HCT116 (cell line): ENCODE measurements around the gene TTC33.

Experiments
- EGR1 ChIP-seq: IDR thresholded peaks from 2 replicates; pipeline ENCODE4 v1.6.1; 2012; ENCODE audit warnings: low read depth
- EZH2 ChIP-seq: fragments of 200-600 bp; sonication (generic); IDR thresholded peaks from 2 replicates; pipeline ENCODE4 v1.6.1; 2017; ENCODE audit warnings: antibody characterized with exemption, mixed run types
- POLR2A ChIP-seq: IDR thresholded peaks from 2 replicates; pipeline ENCODE4 v1.7.0; 2011; ENCODE audit warnings: borderline replicate concordance; ENCODE audit not compliant: insufficient read depth, insufficient read length; ENCODE audit errors: extremely low read depth
- POLR2AphosphoS5 ChIP-seq: IDR thresholded peaks from 2 replicates; pipeline ENCODE4 v1.6.1; 2011; ENCODE audit warnings: mild to moderate bottlenecking, low read depth, low read length, moderate library complexity
- TF ChIP-seq, protein P1 (sequence below), 3 experiments: fragments of 200-600 bp in 1 of 3; sonication (generic) in 1 of 3; IDR thresholded peaks in 2 of 3; conservative IDR thresholded peaks in 1 of 3; 2 replicates each; pipeline ENCODE4 v1.5.1; 2012 to 2017; ENCODE audit warnings: low read depth in 2 of 3, low read length in 2 of 3, antibody characterized with exemption in 1 of 3, borderline replicate concordance in 1 of 3, control low read depth in 1 of 3, mild to moderate bottlenecking in 1 of 3, mixed read lengths in 1 of 3, mixed run types in 1 of 3, moderate library complexity in 1 of 3; ENCODE audit not compliant: insufficient read depth in 1 of 3

DNA sequence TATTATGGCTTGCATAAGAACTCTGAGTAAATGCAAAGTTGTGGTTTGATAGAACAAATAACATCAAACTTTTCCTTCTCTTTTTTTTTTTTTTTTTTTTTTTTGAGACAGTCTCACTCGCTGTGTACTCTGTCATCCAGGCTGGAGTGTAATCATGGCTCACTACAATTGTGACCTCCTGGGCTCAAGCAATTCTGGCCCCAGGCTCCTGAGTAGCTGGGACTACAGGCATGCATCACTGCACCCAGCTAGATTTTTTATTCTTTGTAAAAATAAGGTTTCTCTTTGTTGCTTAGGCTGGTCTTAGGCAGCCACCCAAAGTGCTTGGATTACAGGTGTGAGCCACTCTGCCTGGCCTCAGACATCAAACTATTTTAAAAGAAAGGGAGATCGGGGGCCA is 95.0 kb downstream of the TTC33 start:
- TF ChIP-seq, protein P1, sequence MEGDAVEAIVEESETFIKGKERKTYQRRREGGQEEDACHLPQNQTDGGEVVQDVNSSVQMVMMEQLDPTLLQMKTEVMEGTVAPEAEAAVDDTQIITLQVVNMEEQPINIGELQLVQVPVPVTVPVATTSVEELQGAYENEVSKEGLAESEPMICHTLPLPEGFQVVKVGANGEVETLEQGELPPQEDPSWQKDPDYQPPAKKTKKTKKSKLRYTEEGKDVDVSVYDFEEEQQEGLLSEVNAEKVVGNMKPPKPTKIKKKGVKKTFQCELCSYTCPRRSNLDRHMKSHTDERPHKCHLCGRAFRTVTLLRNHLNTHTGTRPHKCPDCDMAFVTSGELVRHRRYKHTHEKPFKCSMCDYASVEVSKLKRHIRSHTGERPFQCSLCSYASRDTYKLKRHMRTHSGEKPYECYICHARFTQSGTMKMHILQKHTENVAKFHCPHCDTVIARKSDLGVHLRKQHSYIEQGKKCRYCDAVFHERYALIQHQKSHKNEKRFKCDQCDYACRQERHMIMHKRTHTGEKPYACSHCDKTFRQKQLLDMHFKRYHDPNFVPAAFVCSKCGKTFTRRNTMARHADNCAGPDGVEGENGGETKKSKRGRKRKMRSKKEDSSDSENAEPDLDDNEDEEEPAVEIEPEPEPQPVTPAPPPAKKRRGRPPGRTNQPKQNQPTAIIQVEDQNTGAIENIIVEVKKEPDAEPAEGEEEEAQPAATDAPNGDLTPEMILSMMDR (IDR thresholded peaks at IDR 0.05 in 2 of 3, conservative IDR thresholded peaks at IDR 0.05 in 1 of 3; ENCODE audit: borderline replicate concordance in 1 of 3, insufficient read depth in 1 of 3, low read depth in 2 of 3, low read length in 2 of 3): no peak
- TF ChIP-seq EGR1: no peak
- TF ChIP-seq POLR2AphosphoS5: no peak
- TF ChIP-seq EZH2: no peak
- TF ChIP-seq POLR2A: no peak
